GM10266 (cell line): Measurements from ENCODE around the gene VTCN1.

Experiments
- DNase-seq: peaks from one replicate; pipeline ENCODE4 v3.0.0; 2012; ENCODE audit errors: extremely low spot score
- CTCF ChIP-seq: IDR thresholded peaks from 2 replicates; pipeline ENCODE4 v1.5.1; 2012; ENCODE audit warnings: mild to moderate bottlenecking, low read depth; ENCODE audit not compliant: control insufficient read depth, insufficient read depth; ENCODE audit errors: missing control alignments

Gene VTCN1

GRCh38 chr1:117180147-117180967 is 30.4 kb downstream of the VTCN1 start:
- no peak for TF ChIP-seq CTCF
- DNase-seq, result no peak

DNA sequence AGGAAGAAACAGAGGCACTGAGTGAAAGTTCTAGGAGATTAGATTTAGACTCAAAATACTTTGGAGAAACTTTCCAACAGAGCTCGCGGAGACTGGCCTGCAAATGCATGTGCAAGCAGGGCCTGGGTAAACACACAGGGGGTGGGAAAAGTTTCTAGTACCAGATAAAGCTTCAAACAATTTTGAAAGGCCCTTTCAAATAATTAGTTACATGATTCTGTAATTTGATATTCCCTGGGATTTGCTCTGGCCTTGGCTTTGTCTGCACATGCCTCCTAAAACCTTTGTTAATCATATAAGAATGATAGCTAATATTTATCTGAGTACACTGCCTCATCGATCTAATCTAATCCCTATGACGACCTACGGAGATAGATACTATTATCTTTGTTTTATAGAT is 31.3 kb downstream of the VTCN1 start:
- DNase-seq, result no peak
- TF ChIP-seq CTCF, result no peak

GRCh38 chr1:117178756-117179155 is 32.0 kb downstream of the VTCN1 start:
- no peak for TF ChIP-seq CTCF
- DNase-seq, result no peak

DNA sequence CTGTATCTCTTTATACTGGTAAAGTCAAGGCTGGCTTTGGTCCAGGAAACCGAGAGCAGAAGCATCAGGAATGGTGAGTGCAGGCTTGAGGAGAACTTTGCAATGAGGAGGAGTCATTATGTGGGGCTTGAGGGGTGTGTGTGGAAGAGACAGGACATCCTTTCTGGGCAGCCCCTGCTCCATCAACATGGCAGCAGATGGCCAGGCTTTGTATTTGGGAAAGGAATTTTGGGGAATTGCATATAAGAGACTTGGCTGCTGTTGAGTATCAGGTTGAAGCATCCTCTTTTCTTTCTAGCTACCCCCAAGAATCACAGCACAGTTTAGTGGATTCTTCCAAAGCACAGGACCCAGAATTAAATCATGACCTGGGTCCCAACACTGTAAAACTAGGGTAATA is 33.4 kb downstream of the VTCN1 start:
- TF ChIP-seq CTCF, result no peak
- no peak for DNase-seq

DNA sequence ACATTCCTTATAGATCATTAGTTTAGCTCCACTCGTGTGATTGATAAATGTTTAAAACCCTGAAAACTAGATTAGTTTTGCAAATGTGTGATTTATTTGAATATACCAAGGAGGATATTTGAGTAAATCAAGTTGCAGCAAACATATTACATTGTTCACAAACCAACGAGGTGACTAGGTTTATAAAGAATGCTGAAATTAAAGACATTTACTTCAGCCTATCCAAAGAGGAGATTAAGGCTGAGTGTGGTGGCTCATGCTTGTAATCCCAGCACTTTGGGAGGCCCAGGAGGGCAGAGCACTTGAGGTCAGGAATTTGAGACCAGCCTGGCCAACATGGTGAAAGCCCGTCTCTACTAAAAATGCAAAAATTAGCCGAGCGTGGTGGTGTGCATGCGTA is 34.1 kb downstream of the VTCN1 start:
- no peak for DNase-seq
- no peak for TF ChIP-seq CTCF

GRCh38 chr1:117174851-117175250 is 35.9 kb downstream of the VTCN1 start:
- DNase-seq, result no peak

More at GRCh38 chr1:117174851-117175250, 35.9 kb downstream of the VTCN1 start:
- TF ChIP-seq CTCF, result no peak
